Gastrocnemius medialis (tissue), 4 donors: ENCODE results near the gene FYN.

ENCODE experiments used
- POLR2A ChIP-seq, 2 donors: fragments of 450-650 bp; IDR thresholded peaks; one replicate each; pipeline ENCODE4 v1.6.1; 2017; ENCODE audit warnings: antibody characterized with exemption in 2 of 2, mild to moderate bottlenecking in 2 of 2, moderate library complexity in 2 of 2
- TF ChIP-seq, protein P1 (sequence below), 5 experiments: fragments of 450-650 bp in 3 of 5; fragments of 200-600 bp in 2 of 5; sonication (generic) in 2 of 5; IDR thresholded peaks in 4 of 5; conservative IDR thresholded peaks in 1 of 5; 1 replicate in 4 of 5; 2 replicates in 1 of 5; pipeline ENCODE4 v1.5.1; 2016 to 2019; ENCODE audit warnings: antibody characterized with exemption in 5 of 5, mild to moderate bottlenecking in 3 of 5, moderate library complexity in 3 of 5

DNA sequence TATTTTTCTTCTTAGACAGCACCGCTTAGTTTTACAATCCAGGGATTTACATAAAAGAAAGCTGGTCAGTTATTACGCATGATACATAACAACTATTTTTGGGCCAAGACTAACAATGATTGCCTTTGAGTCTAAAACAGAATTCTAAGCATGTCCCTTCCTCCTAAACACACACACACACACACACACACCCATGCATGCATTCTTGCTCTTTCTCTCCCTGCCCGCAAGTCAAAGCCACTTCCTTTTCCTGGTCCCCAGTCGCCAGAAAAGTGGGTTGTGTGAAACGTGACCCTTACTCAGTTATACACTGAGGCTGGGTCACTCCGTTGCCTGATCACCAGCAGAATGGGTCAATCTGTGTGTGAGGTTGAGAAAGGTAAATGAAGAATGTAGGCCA is 31.4 kb downstream of the FYN start:
- TF ChIP-seq, protein P1, sequence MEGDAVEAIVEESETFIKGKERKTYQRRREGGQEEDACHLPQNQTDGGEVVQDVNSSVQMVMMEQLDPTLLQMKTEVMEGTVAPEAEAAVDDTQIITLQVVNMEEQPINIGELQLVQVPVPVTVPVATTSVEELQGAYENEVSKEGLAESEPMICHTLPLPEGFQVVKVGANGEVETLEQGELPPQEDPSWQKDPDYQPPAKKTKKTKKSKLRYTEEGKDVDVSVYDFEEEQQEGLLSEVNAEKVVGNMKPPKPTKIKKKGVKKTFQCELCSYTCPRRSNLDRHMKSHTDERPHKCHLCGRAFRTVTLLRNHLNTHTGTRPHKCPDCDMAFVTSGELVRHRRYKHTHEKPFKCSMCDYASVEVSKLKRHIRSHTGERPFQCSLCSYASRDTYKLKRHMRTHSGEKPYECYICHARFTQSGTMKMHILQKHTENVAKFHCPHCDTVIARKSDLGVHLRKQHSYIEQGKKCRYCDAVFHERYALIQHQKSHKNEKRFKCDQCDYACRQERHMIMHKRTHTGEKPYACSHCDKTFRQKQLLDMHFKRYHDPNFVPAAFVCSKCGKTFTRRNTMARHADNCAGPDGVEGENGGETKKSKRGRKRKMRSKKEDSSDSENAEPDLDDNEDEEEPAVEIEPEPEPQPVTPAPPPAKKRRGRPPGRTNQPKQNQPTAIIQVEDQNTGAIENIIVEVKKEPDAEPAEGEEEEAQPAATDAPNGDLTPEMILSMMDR (IDR thresholded peaks at IDR 0.05 in 4 of 5, conservative IDR thresholded peaks at IDR 0.05 in 1 of 5): no peak
- no peak for TF ChIP-seq POLR2A (IDR thresholded peaks at IDR 0.05)
